Kidney (tissue), 14 donors: Measurements from ENCODE around the gene CNTD1. TPM values are rescaled to one million over a fixed set of nuclear protein-coding genes. Genes with fewer than 3 reads are reported as not detected.

Source experiments
- DNase-seq, 5 donors: peaks; one replicate each; pipeline ENCODE4 v3.0.0-alpha.2; 2013 to 2020
- FAIRE-seq: peaks from 2 replicates; lab custom pipeline; 2012; peaks lifted over from hg19 to GRCh38; lab: Jason Lieb, UNC
- H3K27ac ChIP-seq, 2 donors: one replicate each; pipeline ENCODE4 v1.7.0; 2013; ENCODE audit warnings: low read depth in 2 of 2, low read length in 2 of 2, inconsistent platforms in 1 of 2
- H3K27me3 ChIP-seq: one replicate; pipeline ENCODE4 v1.7.1; 2013; ENCODE audit warnings: low read length, inconsistent platforms; ENCODE audit not compliant: control insufficient read depth, insufficient read depth
- H3K36me3 ChIP-seq, 3 donors: one replicate each; pipeline versions ENCODE4 v1.7.0 to v1.7.1; 2013; ENCODE audit warnings: low read length in 3 of 3, control low read depth in 1 of 3, inconsistent platforms in 1 of 3; ENCODE audit not compliant: insufficient read depth in 3 of 3, control insufficient read depth in 2 of 3
- H3K4me1 ChIP-seq, 3 donors: one replicate each; pipeline versions ENCODE4 v1.7.0 to v1.7.1; 2013; ENCODE audit warnings: low read length in 3 of 3, inconsistent platforms in 1 of 3, low read depth in 1 of 3; ENCODE audit not compliant: control insufficient read depth in 2 of 3, insufficient read depth in 2 of 3
- H3K4me3 ChIP-seq, 3 donors: one replicate each; pipeline versions ENCODE4 v1.7.0 to v1.8.1; 2013; ENCODE audit warnings: low read length in 3 of 3, control low read depth in 1 of 3, inconsistent platforms in 1 of 3
- H3K9ac ChIP-seq, 3 donors: one replicate each; pipeline versions ENCODE4 v1.7.0 to v1.7.1; 2013; ENCODE audit warnings: low read length in 3 of 3, control low read depth in 1 of 3, inconsistent platforms in 1 of 3
- H3K9me3 ChIP-seq, 3 donors: one replicate each; pipeline versions ENCODE4 v1.7.0 to v1.7.1; 2013; ENCODE audit warnings: low read length in 3 of 3, control low read depth in 1 of 3, inconsistent platforms in 1 of 3; ENCODE audit not compliant: control insufficient read depth in 2 of 3, insufficient read depth in 1 of 3
- intact Hi-C: fragments of 100-400 bp; cut with DNase I; formaldehyde crosslinking; loops from one replicate; pipeline ENCODE4 v1.11.1; 2022
- polyA plus RNA-seq: library from polyadenylated mRNA; stranded (reverse); fragments of 350-450 nt; fragmentation: Illumina TruSeq; extraction: RNeasy Lipid Tissue Mini Kit (QIAGEN cat#74804); gene quantifications from one replicate; pipeline ENCODE4 v1.2.3, GENCODE V29; 2014; ENCODE audit warnings: low read depth, low replicate concordance; ENCODE audit not compliant: insufficient read depth
- total RNA-seq: library from RNA; stranded (reverse); fragmentation: NEBNext Ultra II Directional; extraction: Animal tissue kit (Norgen Biotek cat#: 25700); gene quantifications from one replicate; pipeline ENCODE4 v1.2.1, GENCODE V29; 2021
- TF ChIP-seq, protein P1 (sequence below): IDR thresholded peaks from 3 replicates; pipeline ENCODE4 v1.5.1; 2012; ENCODE audit warnings: mild to moderate bottlenecking, moderate library complexity, borderline replicate concordance; ENCODE audit not compliant: insufficient read depth; ENCODE audit errors: extremely low read depth
- donor health status: control.
- donor health status: control.
- donor health status: control.
- donor health status: control.
- donor health status: control.
- donor health status: DM: yes; HTN: yes; CAD: no.
- donor health status: Normal renal cell carcinoma (clear cell type).

The CNTD1 gene
- total and polyA plus RNA-seq, 2 donors from 2014 or later, result 0.60 to 0.95 TPM

DNA sequence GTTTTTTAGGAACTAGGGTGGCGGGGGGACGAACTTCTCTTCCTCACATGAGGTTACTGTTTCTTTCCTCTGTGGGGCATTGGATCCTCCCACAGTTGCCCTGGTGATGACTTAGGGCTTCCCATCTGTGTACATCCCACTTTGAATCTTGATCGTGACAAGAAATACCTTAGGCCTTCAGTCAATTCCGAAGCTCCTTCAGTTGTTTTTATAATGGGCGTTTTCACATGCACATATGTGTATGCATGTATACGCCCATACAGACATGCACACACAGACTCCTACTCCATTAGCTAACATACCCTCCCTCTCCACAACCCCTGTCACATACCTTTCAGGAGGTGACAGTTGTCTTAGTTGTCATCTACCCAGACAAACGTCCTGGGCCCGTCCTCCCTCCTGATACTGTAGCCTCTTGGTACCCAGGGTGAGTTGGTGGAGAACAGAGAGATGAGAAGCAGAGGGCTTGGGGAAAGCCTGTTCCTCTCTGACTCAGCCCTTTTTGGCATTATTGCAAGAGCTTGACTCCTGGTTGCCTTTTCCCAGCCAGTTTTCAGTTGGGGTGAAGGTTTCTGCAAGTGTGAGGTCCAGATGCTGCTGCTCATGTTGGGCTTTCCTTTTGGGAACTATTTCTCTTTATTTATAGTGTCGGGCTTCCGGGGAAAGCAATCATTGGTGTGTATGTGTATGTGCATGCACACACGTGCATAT is 43.5 kb downstream of the CNTD1 start:
- Histone ChIP-seq H3K27me3 (no peaks in the 10 kb centered on the region), H3K9me3 (no peaks in the 10 kb centered on the region), H3K4me1 (peaks cover 0 to 5% (median 3%) of the 10 kb centered on the region in 3 donors), H3K36me3 (peaks cover 12 to 51% (median 48%) of the 10 kb centered on the region in 3 donors), H3K27ac (no peak overlapping the region), H3K9ac (no peak overlapping the region), H3K4me3 (no peak overlapping the region)
- DNase-seq (no peak), FAIRE-seq (no peak)
- intact Hi-C loops, result loop anchor here (5.0 kb wide), 1 partner anchor 90 kb away; no protein-coding TSS in a partner anchor
- TF ChIP-seq, protein P1, sequence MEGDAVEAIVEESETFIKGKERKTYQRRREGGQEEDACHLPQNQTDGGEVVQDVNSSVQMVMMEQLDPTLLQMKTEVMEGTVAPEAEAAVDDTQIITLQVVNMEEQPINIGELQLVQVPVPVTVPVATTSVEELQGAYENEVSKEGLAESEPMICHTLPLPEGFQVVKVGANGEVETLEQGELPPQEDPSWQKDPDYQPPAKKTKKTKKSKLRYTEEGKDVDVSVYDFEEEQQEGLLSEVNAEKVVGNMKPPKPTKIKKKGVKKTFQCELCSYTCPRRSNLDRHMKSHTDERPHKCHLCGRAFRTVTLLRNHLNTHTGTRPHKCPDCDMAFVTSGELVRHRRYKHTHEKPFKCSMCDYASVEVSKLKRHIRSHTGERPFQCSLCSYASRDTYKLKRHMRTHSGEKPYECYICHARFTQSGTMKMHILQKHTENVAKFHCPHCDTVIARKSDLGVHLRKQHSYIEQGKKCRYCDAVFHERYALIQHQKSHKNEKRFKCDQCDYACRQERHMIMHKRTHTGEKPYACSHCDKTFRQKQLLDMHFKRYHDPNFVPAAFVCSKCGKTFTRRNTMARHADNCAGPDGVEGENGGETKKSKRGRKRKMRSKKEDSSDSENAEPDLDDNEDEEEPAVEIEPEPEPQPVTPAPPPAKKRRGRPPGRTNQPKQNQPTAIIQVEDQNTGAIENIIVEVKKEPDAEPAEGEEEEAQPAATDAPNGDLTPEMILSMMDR, result no peak

DNA sequence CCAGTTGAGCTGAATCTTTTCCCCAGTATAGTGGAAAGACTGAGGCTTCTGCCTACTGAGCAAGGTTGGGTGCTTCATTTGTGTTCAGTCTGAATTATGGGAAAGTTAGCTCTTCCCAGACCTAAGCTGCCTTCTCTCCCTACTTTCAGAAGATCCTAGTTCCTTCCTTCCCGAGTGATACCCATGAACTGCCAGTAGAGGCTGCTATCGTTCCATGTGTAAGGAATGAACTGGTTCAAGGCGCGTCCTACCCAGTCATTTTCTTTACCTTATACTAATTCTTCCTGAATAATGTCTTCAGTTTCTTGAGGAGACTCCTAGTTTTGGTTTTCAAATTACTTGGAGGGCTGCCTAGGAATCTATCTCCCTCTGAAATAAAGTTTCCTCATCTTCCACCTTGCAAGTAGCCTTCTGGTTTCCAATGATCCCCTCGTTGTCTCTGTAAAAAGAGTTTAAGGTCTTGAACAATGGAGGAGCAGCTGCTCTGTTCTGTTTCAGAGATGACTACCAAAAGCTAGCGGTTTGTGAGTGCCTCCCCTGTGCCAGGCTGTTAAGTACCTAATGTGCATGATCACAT is 44.8 kb downstream of the CNTD1 start:
- intact Hi-C loops, result loop anchor here (5.0 kb wide), 1 partner anchor 89 kb away; no protein-coding TSS in a partner anchor
- FAIRE-seq (peak; percentile 59), DNase-seq (peak in 3 of 5 donors; percentile 62 to 87 (median 79))
- Histone ChIP-seq H3K36me3 (peaks cover 12 to 41% (median 39%) of the 10 kb centered on the region in 3 donors), H3K9me3 (no peaks in the 10 kb centered on the region), H3K4me3 (no peak overlapping the region), H3K27me3 (no peaks in the 10 kb centered on the region), H3K9ac (peak overlapping the region in 1 of 3 donors; percentile 10), H3K4me1 (peaks cover 0 to 5% (median 3%) of the 10 kb centered on the region in 3 donors), H3K27ac (no peak overlapping the region)
- TF ChIP-seq, protein P1, result peak; percentile 98

DNA sequence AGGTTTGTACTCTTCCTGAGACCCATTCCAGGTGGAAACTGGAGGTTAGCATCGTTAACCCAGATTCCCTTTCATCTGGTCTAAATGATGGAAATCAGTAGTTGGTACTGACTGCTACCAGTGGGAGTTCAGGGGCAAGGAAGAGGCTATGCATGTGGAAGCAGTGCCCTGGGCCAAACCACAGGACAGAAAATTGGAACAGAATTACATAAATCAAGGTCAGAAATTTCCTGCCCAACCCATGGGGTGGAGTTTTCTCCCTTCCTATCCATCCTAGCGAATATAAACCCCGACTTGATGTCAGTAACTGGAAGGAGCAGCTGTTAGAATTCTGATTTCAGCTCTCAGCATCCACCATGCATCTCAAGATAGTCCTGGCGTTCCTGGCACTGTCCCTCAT is 45.6 kb downstream of the CNTD1 start, which contains the start of gene AOC2:
TSS of gene AOC2 (plus strand) at position 310 of the 400 bp plus-strand sequence. CDS start at position 357, 47 bp downstream.
- no peak within 1 kb of the TSS for H3K4me3 ChIP-seq
- no peak within 1 kb of the TSS for H3K27ac ChIP-seq
- peaks cover 9 to 32% (median 31%) of the 10 kb centered on the region in 3 donors for H3K36me3 ChIP-seq
- no peak for FAIRE-seq
- DNase-seq, result no peak
- H3K9me3 ChIP-seq, result no peaks in the 10 kb centered on the region
- no peaks in the 10 kb centered on the region for H3K27me3 ChIP-seq
- peaks cover 0 to 6% (median 4%) of the 10 kb centered on the region in 3 donors for H3K4me1 ChIP-seq
- H3K9ac ChIP-seq, result peak within 1 kb of the TSS in 1 of 3 donors; percentile 10
- intact Hi-C loops, result loop anchor here (5.0 kb wide), 1 partner anchor 88 kb away; no protein-coding TSS in a partner anchor
- TF ChIP-seq, protein P1, result no peak
